ENCODE results near the gene KARS1. TPM values are rescaled to one million over a fixed set of nuclear protein-coding genes. Genes with fewer than 3 reads are reported as not detected.
A peak's percentile ranks its signal among the peaks of the same experiment; 100 is the strongest.

The KARS1 gene
- total RNA-seq, 1 donor from 2014 or later = 82.0 TPM

DNA sequence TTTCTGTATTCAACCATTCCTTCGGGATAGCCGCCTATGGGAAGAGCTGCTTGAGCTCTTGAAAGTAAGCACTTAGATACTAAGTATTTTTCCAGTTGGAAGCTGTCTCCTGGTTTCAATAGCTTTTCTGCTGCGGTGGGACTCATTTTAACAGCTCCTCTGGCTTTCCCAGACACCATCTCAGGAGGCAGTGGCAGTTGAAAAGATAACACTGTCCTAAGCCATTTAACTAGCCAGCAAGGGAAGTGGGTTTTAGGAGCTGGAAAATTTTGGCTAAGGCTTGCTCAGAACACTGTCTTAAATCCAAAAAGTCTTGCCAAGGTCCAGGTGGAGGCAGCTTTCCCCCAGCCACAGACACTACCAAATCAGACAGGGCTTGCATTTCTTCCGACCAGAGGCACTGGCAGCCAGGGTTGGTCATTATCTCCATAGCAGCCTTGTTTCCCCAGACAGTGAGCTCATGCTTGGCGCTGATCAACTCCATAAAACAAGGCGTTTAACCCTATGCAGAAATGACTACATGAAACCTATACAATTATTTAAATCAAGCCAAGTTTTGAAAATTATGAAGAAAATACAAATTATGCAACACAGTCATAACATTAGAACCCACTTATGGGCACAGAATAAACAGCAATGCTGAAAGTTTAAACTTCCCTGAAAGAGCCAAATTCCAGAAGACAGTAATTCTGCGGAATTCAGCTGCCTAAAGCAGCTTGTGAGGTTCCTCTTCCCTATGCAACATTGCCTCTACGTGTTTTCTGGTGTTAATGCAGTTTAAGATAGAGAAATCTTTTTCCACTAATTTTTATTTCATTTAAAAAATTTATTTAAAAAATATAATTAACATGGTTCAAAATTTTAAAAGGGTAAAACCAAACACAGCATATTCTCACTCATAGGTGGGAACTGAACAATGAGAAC lies 56.3 kb downstream of the KARS1 start:
- no peaks in the 10 kb centered on the region for H3K9me3 ChIP-seq
- no peaks in the 10 kb centered on the region for H3K36me3 ChIP-seq
- H3K27me3 ChIP-seq = no peaks in the 10 kb centered on the region
- no peak overlapping the region for H3K4me3 ChIP-seq
- H3K4me1 ChIP-seq = peaks cover 8% of the 10 kb centered on the region
- intact Hi-C loops (cut with DNase I) = no loop called here
- no peak for DNase-seq (ENCODE audit: extremely low spot score in 2 of 2)
- TF ChIP-seq, protein P1, sequence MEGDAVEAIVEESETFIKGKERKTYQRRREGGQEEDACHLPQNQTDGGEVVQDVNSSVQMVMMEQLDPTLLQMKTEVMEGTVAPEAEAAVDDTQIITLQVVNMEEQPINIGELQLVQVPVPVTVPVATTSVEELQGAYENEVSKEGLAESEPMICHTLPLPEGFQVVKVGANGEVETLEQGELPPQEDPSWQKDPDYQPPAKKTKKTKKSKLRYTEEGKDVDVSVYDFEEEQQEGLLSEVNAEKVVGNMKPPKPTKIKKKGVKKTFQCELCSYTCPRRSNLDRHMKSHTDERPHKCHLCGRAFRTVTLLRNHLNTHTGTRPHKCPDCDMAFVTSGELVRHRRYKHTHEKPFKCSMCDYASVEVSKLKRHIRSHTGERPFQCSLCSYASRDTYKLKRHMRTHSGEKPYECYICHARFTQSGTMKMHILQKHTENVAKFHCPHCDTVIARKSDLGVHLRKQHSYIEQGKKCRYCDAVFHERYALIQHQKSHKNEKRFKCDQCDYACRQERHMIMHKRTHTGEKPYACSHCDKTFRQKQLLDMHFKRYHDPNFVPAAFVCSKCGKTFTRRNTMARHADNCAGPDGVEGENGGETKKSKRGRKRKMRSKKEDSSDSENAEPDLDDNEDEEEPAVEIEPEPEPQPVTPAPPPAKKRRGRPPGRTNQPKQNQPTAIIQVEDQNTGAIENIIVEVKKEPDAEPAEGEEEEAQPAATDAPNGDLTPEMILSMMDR (IDR thresholded peaks at IDR 0.05) = no peak
- TF ChIP-seq POLR2A (IDR thresholded peaks at IDR 0.05) = no peak
- no peak for TF ChIP-seq POLR2AphosphoS5 (IDR thresholded peaks at IDR 0.05; ENCODE audit: insufficient read depth in 1 of 2, low read depth in 1 of 2)
- peak overlapping the region; percentile 4 for H3K27ac ChIP-seq

DNA sequence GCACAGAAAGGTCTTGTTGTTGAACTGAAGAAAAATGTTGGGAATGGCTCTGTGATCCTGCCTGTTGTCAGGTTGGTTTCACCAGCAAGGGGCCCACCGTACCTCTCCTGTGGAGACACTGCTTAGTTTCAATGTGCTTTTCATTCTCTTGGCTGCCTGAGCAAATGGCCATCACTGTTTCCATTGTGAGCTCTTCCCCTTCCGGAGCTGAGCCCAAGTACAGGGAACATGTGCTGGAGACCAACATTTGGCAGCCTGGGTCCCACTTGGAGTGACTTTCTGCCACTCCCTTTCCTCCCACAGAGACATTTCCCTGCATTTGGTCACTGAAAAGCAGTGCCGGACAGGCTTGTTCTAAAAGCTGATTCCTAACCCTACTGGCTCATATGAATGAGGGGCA lies 58.2 kb downstream of the KARS1 start:
- H3K27me3 ChIP-seq = no peaks in the 10 kb centered on the region
- TF ChIP-seq, protein P1 (IDR thresholded peaks at IDR 0.05) = no peak
- TF ChIP-seq POLR2AphosphoS5 (IDR thresholded peaks at IDR 0.05; ENCODE audit: insufficient read depth in 1 of 2, low read depth in 1 of 2) (no peak), POLR2A (IDR thresholded peaks at IDR 0.05) (no peak)
- H3K9me3 ChIP-seq = no peaks in the 10 kb centered on the region
- intact Hi-C loops (cut with DNase I) = no loop called here
- no peak for DNase-seq (ENCODE audit: extremely low spot score in 2 of 2)
- H3K36me3 ChIP-seq = no peaks in the 10 kb centered on the region
- H3K4me1 ChIP-seq = peaks cover 8% of the 10 kb centered on the region
- no peak overlapping the region for H3K27ac ChIP-seq
- H3K4me3 ChIP-seq = no peak overlapping the region

DNA sequence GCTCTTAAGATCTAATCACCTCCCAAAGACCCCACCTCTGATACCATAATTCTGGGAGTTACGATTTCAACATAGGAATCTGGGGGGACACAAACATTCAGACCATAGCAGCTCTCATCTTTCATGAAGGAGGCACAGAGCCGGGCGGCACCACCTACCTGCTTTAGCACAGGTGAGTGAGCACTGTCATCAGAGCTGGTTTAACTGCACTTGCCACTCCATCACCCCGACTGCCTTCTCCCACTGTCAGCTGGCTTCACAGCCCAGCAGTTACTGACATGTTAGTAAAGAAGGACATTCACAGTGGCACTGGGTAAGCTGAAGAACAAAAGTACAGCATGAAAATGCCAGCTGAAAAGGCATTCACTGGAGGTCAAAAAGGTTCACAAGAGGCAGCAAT lies 58.7 kb downstream of the KARS1 start:
- no peak for DNase-seq (ENCODE audit: extremely low spot score in 2 of 2)
- Histone ChIP-seq H3K9me3 (no peaks in the 10 kb centered on the region), H3K4me1 (peaks cover 8% of the 10 kb centered on the region), H3K36me3 (no peaks in the 10 kb centered on the region), H3K4me3 (no peak overlapping the region), H3K27me3 (no peaks in the 10 kb centered on the region), H3K27ac (no peak overlapping the region)
- TF ChIP-seq, protein P1 (IDR thresholded peaks at IDR 0.05) = no peak
- TF ChIP-seq POLR2AphosphoS5 (IDR thresholded peaks at IDR 0.05; ENCODE audit: insufficient read depth in 1 of 2, low read depth in 1 of 2) (no peak), POLR2A (IDR thresholded peaks at IDR 0.05) (no peak)
- intact Hi-C loops (cut with DNase I) = no loop called here

DNA sequence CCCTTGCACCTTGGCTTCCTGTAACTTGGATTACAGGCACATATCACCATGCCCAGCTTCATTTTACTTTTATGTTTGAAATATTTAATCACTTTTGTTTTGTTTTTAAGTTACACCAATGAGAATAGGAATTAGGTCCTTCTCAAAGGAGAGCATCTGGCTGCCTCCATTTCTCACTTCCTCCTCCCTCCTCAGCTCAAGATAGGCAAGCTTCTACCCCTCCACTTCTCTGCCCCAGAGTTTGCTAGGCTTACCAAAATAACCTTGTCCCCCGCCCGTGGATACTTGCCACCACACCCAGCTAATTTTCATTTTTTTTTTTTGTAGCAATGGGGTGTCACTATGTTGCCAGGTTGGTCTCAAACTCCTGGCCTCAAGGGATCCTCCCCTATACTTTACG lies 63.4 kb downstream of the KARS1 start:
- intact Hi-C loops (cut with DNase I) = no loop called here
- DNase-seq (ENCODE audit: extremely low spot score in 2 of 2) = no peak
- Histone ChIP-seq H3K27ac (no peak overlapping the region), H3K36me3 (peaks cover 0 to 11% of the 10 kb centered on the region in 2 donors), H3K4me3 (no peak overlapping the region), H3K9me3 (no peaks in the 10 kb centered on the region), H3K4me1 (no peaks in the 10 kb centered on the region), H3K27me3 (no peaks in the 10 kb centered on the region)
- TF ChIP-seq POLR2AphosphoS5 (IDR thresholded peaks at IDR 0.05; ENCODE audit: insufficient read depth in 1 of 2, low read depth in 1 of 2) (no peak), POLR2A (IDR thresholded peaks at IDR 0.05) (no peak)
- TF ChIP-seq, protein P1 (IDR thresholded peaks at IDR 0.05) = no peak

DNA sequence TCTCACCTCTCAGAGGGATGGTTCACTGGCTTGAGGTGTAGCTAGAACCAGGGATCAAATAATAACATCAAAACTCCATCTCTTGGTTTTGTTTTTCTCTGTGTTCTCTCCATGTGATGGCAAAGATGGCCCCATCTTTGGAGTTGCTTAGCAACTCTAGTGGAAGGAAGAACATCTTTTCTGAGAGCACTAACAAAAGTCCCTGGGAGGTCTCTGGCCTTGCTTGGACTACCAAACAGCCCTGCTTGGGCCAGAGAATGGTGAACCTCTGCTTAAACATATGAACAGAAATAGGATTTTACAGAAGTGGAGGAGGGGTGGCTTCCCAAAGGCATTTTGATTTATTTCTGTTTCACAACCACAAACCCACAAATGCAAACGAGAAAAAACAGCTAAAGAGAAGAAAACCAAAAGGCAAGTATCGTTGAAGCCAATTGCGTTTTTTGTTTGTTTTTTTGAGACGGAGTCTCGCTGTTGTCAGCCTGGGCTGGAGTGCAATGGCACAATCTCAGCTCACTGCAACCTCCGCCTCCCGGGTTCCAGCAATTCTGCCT lies 68.1 kb downstream of the KARS1 start:
- TF ChIP-seq, protein P1 (IDR thresholded peaks at IDR 0.05) = no peak
- TF ChIP-seq POLR2AphosphoS5 (IDR thresholded peaks at IDR 0.05; ENCODE audit: insufficient read depth in 1 of 2, low read depth in 1 of 2) = no peak
- no peak for TF ChIP-seq POLR2A (IDR thresholded peaks at IDR 0.05)
- H3K4me1 ChIP-seq = no peaks in the 10 kb centered on the region
- H3K27me3 ChIP-seq = no peaks in the 10 kb centered on the region
- no peak for DNase-seq (ENCODE audit: extremely low spot score in 2 of 2)
- H3K9me3 ChIP-seq = no peaks in the 10 kb centered on the region
- H3K27ac ChIP-seq = no peak overlapping the region
- intact Hi-C loops (cut with DNase I) = no loop called here
- peaks cover 0 to 49% of the 10 kb centered on the region in 2 donors for H3K36me3 ChIP-seq
- no peak overlapping the region for H3K4me3 ChIP-seq
